Lung (tissue), 12 donors: Measurements from ENCODE around the gene PTPRN2. TPM values are rescaled to one million over a fixed set of nuclear protein-coding genes. Genes with fewer than 3 reads are reported as not detected.
"Not testable (repeated sequence)": the region's sequence is repeated elsewhere in the genome, so short reads cannot be mapped to it uniquely, and the experiment has no call there.

ENCODE experiments used
- ATAC-seq: fragments of 200-7000 bp; cut with Tn5 transposase; one replicate; pipeline ENCODE4 v1.9.1; 2020; ENCODE audit warnings: moderate number of reproducible peaks; ENCODE audit not compliant: insufficient read depth, low FRiP score
- DNase-seq, 3 donors: peaks; one replicate each; pipeline ENCODE4 v3.0.0-alpha.2; 2013 to 2017
- H3K27ac ChIP-seq, 2 donors: one replicate each; pipeline ENCODE4 v1.5.1; 2013; ENCODE audit warnings: mild to moderate bottlenecking in 2 of 2, moderate library complexity in 2 of 2, control low read depth in 1 of 2, inconsistent platforms in 1 of 2, low read depth in 1 of 2, low read length in 1 of 2
- H3K27me3 ChIP-seq, 3 donors: one replicate each; pipeline ENCODE4 v1.5.1; 2013; ENCODE audit warnings: low read length in 2 of 3; ENCODE audit not compliant: control insufficient read depth in 3 of 3, insufficient read depth in 3 of 3
- H3K36me3 ChIP-seq, 4 donors: one replicate each; pipeline ENCODE4 v1.5.1; 2013; ENCODE audit warnings: low read length in 4 of 4, mild to moderate bottlenecking in 1 of 4, moderate library complexity in 1 of 4; ENCODE audit not compliant: control insufficient read depth in 4 of 4, insufficient read depth in 4 of 4
- H3K4me1 ChIP-seq, 5 donors: one replicate each; pipeline ENCODE4 v1.5.1; 2013; ENCODE audit warnings: low read length in 5 of 5, mild to moderate bottlenecking in 2 of 5, moderate library complexity in 1 of 5; ENCODE audit not compliant: control insufficient read depth in 5 of 5, insufficient read depth in 5 of 5
- H3K4me3 ChIP-seq: one replicate; pipeline ENCODE4 v1.5.1; 2013; ENCODE audit warnings: mild to moderate bottlenecking, control low read depth, moderate library complexity
- H3K9ac ChIP-seq, 2 donors: one replicate each; pipeline ENCODE4 v1.5.1; 2013; ENCODE audit warnings: low read length in 2 of 2, control low read depth in 1 of 2; ENCODE audit not compliant: insufficient read depth in 1 of 2
- H3K9me3 ChIP-seq, 4 donors: one replicate each; pipeline ENCODE4 v1.5.1; 2013; ENCODE audit warnings: low read length in 3 of 4, mild to moderate bottlenecking in 1 of 4, moderate library complexity in 1 of 4; ENCODE audit not compliant: control insufficient read depth in 4 of 4, insufficient read depth in 3 of 4
- WGBS, 2 donors: extraction: QIAGEN DNeasy Blood & Tissue Kit; methylation state at CpG; one replicate each; pipeline ENCODE4 v1.1.7; 2013; 5-methylcytosine and 5-hydroxymethylcytosine counted together
- polyA plus RNA-seq, 2 donors: library from polyadenylated mRNA; stranded (reverse); fragments of 200-250 nt; gene quantifications; one replicate each; pipeline ENCODE4 v1.2.1, GENCODE V29; 2013
- total RNA-seq, 2 donors: library from RNA; depleted of rRNA in 1 of 2; stranded (reverse); fragments of >200 nt in 1 of 2; gene quantifications; one replicate each; pipeline ENCODE4 v1.2.1, GENCODE V29; 2014 to 2021
- TF ChIP-seq, protein P1 (sequence below): IDR thresholded peaks from 2 replicates; pipeline ENCODE4 v1.5.1; 2012; ENCODE audit warnings: mild to moderate bottlenecking; ENCODE audit errors: control extremely low read depth, extremely low read depth
- donor health status: control.
- donor health status: control.
- donor health status: Bipolar disorder and iron deficiency.
- donor health status: healthy.
- donor health status: DM: yes; HTN: yes; CAD: no.

The PTPRN2 gene
- total and polyA plus RNA-seq, 4 donors: 2.1 to 7.4 (median 4.4) TPM

DNA sequence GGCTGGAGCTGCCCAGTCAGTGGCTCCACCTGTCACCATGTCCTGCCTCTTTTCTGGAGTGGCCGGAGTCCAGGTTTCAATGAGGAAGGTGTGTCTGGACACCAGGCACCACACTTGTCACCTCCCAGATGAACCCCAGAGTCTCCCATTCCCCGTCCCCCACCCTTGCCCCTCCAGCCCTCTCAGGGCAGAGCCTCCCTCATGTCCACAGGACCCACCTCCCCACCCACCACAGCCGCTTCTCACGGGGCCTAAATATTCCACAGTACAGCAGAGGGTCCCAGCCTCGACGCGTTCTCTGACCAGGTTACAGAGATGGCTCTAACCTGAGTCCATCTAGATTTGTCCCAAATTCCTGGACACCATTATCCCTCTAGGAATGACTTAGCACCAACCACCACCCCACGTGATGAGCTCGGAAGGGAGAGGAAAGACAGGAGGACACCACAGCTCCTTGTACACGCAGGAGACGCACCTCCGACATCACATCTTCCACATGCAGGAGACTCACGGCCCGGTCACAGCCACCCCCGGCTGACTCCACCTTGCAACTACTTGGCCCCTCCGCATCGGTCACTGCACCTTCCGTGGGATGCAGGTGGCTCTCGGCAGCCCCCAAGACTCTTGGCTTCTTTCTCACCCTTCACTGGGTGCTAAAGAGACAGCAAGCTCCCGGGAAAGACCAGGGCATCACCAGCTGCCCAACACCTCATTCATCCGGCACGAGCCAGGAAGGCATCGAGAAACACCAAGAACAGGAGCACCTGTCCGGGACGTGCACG is 690.7 kb downstream of the PTPRN2 start:
- Histone ChIP-seq H3K9ac (no peak overlapping the region), H3K4me3 (no peak overlapping the region), H3K27ac (no peak overlapping the region), H3K4me1 (no peaks in the 10 kb centered on the region), H3K27me3 (peaks cover 0 to 7% (median 3%) of the 10 kb centered on the region in 3 donors), H3K36me3 (no peaks in the 10 kb centered on the region), H3K9me3 (peaks cover 0 to 3% (median 0%) of the 10 kb centered on the region in 4 donors)
- TF ChIP-seq, protein P1, sequence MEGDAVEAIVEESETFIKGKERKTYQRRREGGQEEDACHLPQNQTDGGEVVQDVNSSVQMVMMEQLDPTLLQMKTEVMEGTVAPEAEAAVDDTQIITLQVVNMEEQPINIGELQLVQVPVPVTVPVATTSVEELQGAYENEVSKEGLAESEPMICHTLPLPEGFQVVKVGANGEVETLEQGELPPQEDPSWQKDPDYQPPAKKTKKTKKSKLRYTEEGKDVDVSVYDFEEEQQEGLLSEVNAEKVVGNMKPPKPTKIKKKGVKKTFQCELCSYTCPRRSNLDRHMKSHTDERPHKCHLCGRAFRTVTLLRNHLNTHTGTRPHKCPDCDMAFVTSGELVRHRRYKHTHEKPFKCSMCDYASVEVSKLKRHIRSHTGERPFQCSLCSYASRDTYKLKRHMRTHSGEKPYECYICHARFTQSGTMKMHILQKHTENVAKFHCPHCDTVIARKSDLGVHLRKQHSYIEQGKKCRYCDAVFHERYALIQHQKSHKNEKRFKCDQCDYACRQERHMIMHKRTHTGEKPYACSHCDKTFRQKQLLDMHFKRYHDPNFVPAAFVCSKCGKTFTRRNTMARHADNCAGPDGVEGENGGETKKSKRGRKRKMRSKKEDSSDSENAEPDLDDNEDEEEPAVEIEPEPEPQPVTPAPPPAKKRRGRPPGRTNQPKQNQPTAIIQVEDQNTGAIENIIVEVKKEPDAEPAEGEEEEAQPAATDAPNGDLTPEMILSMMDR: no peak
- DNase-seq: no peak
- 90% methylated on average over 26 of the region's 26 CpGs for WGBS, 2 donors
- ATAC-seq: no peak

DNA sequence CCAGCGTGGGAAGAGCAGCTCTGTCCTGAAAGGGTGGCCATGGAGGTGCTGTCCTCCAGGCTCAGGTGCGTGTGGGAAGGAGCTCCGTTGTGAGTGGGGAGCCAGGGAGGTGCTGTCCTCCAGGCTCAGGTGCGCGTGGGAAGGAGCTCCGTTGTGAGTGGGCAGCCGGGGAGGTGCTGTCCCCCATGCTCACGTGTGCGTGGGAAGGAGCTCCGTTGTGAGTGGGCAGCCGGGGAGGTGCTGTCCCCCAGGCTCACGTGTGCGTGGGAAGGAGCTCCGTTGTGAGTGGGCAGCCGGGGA is 691.3 kb downstream of the PTPRN2 start:
- H3K9ac ChIP-seq, H3K27ac ChIP-seq, H3K27me3 ChIP-seq, H3K36me3 ChIP-seq, H3K4me1 ChIP-seq, DNase-seq, H3K4me3 ChIP-seq, ATAC-seq, H3K9me3 ChIP-seq: not testable (repeated sequence)
- 90 to 91% methylated on average over 15 of the region's 15 CpGs for WGBS, 2 donors

DNA sequence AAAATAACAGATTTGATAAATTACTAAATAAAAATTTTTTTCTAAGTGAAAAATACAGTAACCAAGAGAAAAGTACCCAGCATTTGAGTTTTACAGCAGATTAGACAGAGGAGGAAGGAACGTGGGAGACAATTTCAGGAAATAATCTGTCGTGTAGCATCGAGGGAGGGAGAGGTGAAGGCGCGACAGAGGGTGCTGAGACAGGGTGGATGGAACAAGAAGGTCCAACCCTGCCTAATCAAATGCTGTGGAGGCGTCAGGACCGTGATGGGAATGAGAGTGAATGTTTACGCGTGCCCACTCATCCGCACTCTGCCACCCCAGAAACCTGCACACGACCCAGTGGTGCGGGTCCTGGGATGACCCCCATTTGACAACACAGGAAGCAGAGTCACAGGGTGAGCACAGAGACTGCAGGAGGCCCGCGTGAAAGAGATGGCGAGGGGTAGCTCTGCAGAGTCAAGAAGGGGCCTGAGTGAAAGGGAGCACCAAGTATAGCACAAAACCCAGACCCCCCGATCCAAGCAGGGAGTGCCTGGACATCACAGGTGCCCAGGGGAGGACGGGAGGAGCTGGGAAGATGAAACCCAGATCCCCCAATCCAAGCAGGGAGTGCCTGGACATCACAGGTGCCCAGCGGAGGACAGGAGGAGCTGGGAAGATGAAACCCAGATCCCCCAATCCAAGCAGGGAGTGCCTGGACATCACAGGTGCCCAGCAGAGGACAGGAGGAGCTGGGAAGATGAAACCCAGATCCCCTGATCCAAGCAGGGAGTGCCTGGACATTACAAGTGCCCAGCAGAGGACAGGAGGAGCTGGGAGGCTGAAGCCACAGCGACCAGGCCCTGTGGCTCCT is 691.9 kb downstream of the PTPRN2 start:
- Histone ChIP-seq H3K27me3 (peaks cover 0 to 7% (median 3%) of the 10 kb centered on the region in 3 donors), H3K36me3 (no peaks in the 10 kb centered on the region), H3K27ac (no peak overlapping the region), H3K9me3 (peaks cover 0 to 3% (median 0%) of the 10 kb centered on the region in 4 donors), H3K4me1 (no peaks in the 10 kb centered on the region), H3K4me3 (no peak overlapping the region), H3K9ac (no peak overlapping the region)
- no peak for DNase-seq
- ATAC-seq: no peak
- WGBS, 2 donors: 72 to 79% methylated on average over 19 of the region's 19 CpGs
- TF ChIP-seq, protein P1: no peak

DNA sequence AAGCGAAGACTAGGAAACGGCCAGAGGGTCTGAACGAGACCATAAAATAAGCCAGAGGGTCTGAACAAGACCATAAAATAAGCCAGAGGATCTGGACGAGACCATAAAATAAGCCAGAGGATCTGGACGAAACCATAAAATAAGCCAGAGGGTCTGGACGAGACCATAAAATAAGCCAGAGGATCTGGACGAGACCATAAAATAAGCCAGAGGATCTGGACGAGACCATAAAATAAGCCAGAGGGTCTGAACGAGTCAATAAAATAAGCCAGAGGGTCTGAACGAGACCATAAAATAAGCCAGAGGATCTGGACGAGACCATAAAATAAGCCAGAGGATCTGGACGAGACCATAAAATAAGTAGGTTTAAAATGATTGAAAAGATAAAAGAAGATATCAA is 692.5 kb downstream of the PTPRN2 start:
- not testable (repeated sequence) for H3K9ac ChIP-seq, H3K27ac ChIP-seq, H3K9me3 ChIP-seq, H3K4me1 ChIP-seq, DNase-seq, H3K36me3 ChIP-seq, H3K27me3 ChIP-seq, H3K4me3 ChIP-seq, ATAC-seq
- 80 to 82% methylated on average over 12 of the region's 12 CpGs for WGBS, 2 donors
